CD4-positive, alpha-beta T cell treated with Interleukin-2 at 100 ng/mL for 4 hours (primary cell): Measurements from ENCODE around the gene CABLES1.
"Not testable (repeated sequence)": the region's sequence is repeated elsewhere in the genome, so short reads cannot be mapped to it uniquely, and the experiment has no call there.

Source experiments
- DNase-seq: peaks from one replicate; pipeline ENCODE4 v3.0.0-alpha.2; 2020; ENCODE audit warnings: low spot score

Gene CABLES1

DNA sequence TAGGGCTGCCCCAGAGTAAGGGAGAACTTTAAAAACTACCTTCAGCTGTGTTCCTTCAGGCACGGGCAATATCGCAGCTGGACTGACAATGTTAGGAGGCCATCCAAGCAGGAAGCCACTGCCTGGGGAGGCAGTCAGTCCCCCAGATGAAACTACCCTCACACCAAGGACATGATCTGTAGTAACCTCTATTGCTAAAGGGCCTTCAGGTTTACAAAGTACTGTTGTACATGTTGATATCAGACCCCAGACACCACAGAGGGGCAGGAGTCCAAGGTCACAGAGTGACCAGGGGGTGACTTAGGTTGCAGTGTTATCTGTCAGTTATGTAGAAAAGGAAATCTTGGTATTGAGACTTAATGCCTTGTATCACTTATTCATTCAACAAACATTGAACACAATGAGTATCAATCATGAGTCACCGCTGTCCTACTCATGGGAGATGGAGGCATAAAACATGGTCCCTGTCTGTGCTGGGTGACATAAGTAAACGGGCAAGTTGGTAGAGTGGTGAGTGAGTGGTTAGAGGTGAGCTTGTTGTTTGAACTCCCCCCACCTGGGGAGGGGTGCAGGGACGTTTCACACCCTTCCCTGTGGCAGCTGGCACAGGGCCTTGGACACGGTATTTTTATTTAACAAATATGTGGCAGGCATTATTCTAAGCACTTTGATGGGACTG is 7.1 kb downstream of the CABLES1 start:
- no peak for DNase-seq

GRCh38 chr18:23143016-23143814 is 7.9 kb downstream of the CABLES1 start:
- DNase-seq, result no peak

DNA sequence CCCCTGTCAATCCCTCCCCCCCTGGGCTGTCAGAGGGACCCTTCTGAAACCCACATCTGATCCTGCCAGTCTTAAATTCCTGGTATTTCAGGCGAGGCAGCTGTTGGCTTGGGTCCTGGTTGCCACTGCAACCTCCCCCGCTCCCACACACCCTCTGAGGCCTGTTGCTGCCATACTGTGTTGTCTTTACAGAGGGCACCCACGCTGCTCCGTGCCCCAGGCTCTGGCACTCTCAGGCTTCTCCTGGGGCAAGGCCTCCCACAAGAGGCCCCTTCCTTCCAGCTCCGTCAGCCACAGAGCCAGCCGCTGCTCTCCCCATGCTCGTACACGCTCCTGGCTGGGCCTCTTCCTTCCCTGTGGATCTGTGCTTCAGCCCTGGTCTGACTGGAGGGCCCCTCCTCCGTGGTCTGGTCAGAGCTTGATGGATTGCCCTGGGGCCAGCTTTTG is 8.6 kb downstream of the CABLES1 start:
- no peak for DNase-seq

- no peak for DNase-seq
Observed at GRCh38 chr18:23144640-23145039, 9.4 kb downstream of the CABLES1 start.

GRCh38 chr18:23145621-23146020 is 10.3 kb downstream of the CABLES1 start:
- no peak for DNase-seq

- no peak for DNase-seq
Observed at GRCh38 chr18:23146861-23147469, 11.7 kb downstream of the CABLES1 start.

DNA sequence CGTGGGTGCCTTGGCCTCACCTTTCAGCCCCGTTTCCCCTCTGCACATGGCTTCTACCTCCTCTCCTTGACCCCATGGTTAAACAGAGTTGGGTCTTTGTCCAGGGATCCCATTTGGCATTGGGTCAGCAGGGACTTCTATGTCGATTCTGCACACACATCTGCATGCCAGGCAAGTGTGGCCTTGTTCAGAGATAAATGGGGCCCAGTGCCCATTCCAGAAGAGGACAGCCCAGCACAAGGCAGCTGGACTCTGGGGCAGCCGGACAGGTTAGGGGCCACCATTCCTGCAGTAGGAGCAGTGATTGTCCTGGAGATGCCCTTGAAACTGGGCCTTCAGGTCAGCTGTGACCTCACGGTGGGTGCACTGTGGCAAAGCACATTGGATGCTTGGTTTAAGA is 13.1 kb downstream of the CABLES1 start:
- DNase-seq, result no peak

DNA sequence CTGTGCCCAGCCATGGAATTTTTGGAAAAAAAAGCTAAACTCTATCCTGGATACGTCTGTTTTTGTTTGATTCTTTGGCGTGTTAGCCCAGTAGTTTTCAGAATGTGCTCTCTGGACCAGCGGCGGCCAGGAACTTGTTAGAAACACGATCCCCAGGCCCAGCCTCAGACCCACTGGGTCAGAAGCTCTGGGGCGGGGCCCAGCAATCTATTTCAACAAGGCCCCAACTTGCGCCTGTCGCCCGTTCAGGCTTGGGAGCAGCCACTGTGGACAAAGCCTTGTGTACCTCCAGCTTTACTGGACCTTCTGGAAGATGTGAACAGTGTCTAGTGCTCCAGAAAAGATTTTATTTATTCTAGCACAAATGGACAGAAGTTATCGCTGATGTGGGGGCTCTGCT is 14.3 kb downstream of the CABLES1 start:
- DNase-seq, result no peak

- no peak for DNase-seq
Observed at GRCh38 chr18:23151414-23152099, 16.3 kb downstream of the CABLES1 start.

DNA sequence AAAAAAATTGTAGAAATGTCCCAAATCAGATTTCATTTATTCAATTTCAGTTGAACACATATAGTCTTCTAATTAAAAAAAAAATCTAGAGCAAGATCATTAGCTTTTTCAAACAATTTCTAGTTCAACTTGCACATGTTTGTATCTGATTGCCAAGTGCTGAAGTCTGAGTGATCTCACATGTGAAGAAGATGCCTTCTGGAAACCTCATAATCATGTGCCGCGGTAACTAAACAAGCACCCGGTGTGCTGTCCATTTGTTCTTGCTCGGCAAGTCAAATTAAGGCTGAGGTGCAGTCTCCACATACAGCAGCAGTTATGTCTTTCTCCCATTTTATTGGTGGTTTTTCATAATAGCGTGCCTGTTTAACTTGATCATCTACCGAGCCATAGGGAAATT is 18.7 kb downstream of the CABLES1 start:
- no peak for DNase-seq

DNA sequence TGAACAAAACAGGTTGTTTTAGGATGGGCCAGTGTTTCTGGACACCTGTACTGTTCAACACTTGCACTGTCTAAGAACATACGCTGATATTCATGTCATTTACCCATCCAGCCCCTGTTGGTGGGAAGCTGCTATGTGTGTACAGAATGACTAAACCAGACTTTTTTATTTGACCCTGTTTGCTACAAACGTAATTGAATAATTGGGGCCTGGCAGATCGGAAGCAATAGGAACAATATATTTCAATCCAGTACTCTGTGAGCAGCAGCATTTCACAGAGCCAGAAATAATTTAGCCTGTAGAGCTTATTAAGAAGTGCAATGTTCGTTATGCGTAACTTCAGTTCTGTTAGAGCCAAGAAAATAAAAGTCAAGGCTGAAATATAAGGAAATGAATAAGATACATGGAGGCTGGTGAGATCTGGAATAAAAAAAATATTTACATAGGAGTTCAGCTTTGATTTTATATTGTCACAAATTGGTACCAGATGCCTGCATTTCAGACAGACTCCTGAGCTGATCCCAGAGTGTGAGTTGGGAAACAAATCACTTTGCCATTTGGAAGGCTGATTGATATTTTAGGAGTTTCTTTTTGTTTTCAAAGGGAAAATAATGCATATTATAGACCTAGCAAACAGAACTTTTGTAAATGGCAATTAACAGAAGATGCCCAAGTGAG is 19.7 kb downstream of the CABLES1 start:
- DNase-seq, result no peak

DNA sequence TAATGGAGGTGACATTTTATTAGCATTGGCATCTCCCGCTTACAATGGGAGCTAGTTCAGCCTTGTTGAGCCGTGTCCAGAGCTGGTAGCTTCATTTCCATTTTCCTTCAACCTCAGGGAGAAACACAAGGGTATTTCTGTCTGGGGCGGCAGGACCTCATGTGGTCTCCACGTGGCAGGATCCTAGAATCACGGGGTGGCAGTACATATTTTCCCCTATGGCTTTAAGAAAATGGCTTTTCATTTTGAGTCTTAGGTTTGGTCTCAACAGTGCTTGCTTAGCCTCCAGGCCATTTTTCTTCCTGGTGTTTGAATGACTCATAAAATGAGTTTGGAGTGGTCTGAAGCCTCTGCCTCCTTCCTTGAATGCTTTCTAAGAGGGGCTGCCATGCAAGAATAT is 20.3 kb downstream of the CABLES1 start:
- DNase-seq, result no peak

- no peak for DNase-seq
Observed at GRCh38 chr18:23156134-23156533, 20.8 kb downstream of the CABLES1 start.

- no peak for DNase-seq
Observed at GRCh38 chr18:23158058-23158457, 22.8 kb downstream of the CABLES1 start.

GRCh38 chr18:23158884-23159283 is 23.6 kb downstream of the CABLES1 start:
- not testable (repeated sequence) for DNase-seq

DNA sequence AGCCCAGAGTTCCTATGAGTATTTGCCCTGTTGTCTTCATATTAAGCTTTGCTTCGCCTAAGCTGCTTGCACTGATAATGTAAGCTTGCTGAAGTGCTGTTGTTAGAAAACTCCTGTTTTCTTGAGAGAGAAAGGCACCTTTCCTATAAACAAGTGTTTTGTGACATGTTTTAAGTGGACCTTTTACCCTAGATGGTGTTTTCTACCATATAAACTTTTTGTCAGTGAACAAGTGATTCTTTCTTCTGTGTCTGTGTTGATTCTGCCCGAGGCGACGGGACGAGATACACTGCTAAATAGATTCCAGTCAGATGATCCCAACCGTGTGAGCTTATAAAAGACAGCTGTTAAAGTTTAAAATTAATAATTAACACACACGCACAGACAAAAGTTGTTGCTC is 24.1 kb downstream of the CABLES1 start:
- no peak for DNase-seq

GRCh38 chr18:23162473-23162872 is 27.2 kb downstream of the CABLES1 start:
- DNase-seq, result no peak

GRCh38 chr18:23163786-23164533 is 28.7 kb downstream of the CABLES1 start:
- DNase-seq, result no peak

DNA sequence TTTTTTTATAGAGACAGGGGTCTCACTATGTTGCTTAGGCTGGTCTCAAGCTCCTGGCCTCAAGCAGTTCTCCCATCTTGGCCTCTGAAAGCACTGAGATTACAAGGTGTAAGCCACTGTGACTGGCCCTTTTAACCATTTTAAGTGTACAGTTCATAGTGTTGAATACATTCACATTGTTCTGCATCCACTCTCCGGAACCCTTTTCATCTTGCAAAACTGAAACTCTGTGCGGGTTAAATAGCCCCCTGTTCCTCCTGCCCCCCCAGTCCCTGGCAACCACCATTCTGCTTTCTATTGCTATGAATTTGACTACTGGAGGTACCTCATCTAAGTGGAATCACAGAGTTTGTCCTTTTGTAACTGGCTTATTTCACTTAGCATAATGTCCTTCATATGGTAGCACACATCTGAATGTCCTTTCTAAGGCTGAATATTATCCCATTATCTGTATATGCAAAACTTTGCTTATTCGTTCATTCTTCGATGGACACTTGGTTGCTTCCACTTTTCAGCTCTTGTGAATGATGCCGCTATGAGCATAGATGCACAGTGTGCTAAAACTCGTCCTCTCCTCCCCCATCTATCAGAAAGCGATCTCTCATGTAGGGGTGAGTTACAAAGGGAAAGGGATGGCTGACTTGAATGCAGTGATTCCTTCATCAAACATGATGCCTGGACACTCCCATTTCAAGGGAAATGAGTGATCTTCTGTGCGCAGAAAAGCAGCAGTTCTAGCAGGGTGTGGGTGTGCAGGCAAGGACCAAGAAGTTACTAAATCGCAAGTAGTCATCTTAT is 30.2 kb downstream of the CABLES1 start:
- no peak for DNase-seq

DNA sequence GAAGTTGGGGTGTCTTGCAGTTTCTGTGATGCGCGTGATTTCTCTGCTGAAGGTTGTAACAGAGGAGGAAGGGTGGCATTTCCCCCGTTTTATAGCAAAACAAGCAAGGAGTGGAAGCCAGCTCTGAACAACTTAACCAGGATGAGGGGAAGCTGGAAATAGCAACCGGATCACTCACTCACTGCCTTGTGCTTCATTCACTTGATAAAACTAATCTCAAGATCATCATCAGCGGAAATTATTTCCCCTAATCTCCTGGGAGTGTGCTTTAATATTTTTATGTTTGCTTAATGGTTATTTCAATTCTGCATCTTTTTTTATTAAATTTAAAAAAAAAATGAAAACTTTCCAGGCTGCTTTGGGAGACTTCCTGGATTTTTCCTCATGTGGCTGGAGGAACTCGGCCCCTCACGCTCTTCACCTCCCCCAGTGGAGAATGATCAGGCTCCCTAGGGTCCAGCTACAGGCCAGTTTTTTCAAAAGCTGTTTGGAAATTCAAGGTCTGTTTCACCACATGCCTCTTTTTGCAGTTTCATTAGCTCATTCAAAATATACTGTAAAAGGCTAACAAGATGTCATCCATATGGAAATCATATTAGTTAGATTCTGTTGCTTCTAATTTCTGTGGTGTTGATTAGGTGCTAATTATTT is 31.7 kb downstream of the CABLES1 start:
- no peak for DNase-seq
